Stimulated activated CD4-positive, alpha-beta T cell treated with anti-CD3 and anti-CD28 coated beads, Interleukin-12 subunit alpha, Interleukin-12 subunit beta, amount 100 ng/mL, for 4 hours (primary cell): Measurements from ENCODE around the gene RPL5.

Source experiments
- DNase-seq: peaks from one replicate; pipeline ENCODE4 v3.0.0-alpha.2; 2020

Gene RPL5

GRCh38 chr1:92858564-92859399 is 26.9 kb downstream of the RPL5 start:
- no peak for DNase-seq

- DNase-seq = no peak
These were observed 27.7 kb downstream of the RPL5 start for GRCh38 chr1:92859400-92860039.

GRCh38 chr1:92862605-92863004 is 30.8 kb downstream of the RPL5 start:
- DNase-seq = no peak

GRCh38 chr1:92864131-92864530 is 32.3 kb downstream of the RPL5 start:
- DNase-seq = no peak

GRCh38 chr1:92870591-92870990 is 38.8 kb downstream of the RPL5 start:
- no peak for DNase-seq

GRCh38 chr1:92872719-92873118 is 40.9 kb downstream of the RPL5 start:
- no peak for DNase-seq

- DNase-seq = no peak
These were observed 43.1 kb downstream of the RPL5 start for GRCh38 chr1:92874987-92875386.

GRCh38 chr1:92876351-92876750 is 44.5 kb downstream of the RPL5 start:
- DNase-seq = no peak

- no peak for DNase-seq
These were observed 45.4 kb downstream of the RPL5 start for GRCh38 chr1:92877081-92877711.

GRCh38 chr1:92877792-92878191 is 46.0 kb downstream of the RPL5 start:
- DNase-seq = no peak

GRCh38 chr1:92879316-92879968 is 47.6 kb downstream of the RPL5 start:
- no peak for DNase-seq

GRCh38 chr1:92881391-92881790 is 49.6 kb downstream of the RPL5 start:
- no peak for DNase-seq

GRCh38 chr1:92882819-92883218 is 51.0 kb downstream of the RPL5 start:
- no peak for DNase-seq

GRCh38 chr1:92883297-92883696 is 51.5 kb downstream of the RPL5 start:
- no peak for DNase-seq

GRCh38 chr1:92884195-92884594 is 52.4 kb downstream of the RPL5 start:
- DNase-seq = no peak

- DNase-seq = no peak
These were observed 55.1 kb downstream of the RPL5 start for GRCh38 chr1:92886886-92887419.

- DNase-seq = no peak
These were observed 55.6 kb downstream of the RPL5 start for GRCh38 chr1:92887465-92887864.
